Glutamatergic neuron (in vitro differentiated cells): ENCODE results near the gene ST8SIA2. TPM values are rescaled to one million over a fixed set of nuclear protein-coding genes. Genes with fewer than 3 reads are reported as not detected.
A peak's percentile ranks its signal among the peaks of the same experiment; 100 is the strongest.

Experiments used
- DNase-seq: peaks from one replicate; pipeline ENCODE4 v3.0.0; 2022
- H3K27ac Mint-ChIP-seq: one replicate; pipeline ENCODE4 v1.8.0; 2020; ENCODE audit warnings: mild to moderate bottlenecking, mixed read lengths, inconsistent platforms; ENCODE audit not compliant: unreplicated experiment
- H3K27me3 Mint-ChIP-seq: one replicate; pipeline ENCODE4 v1.8.0; 2020; ENCODE audit warnings: mild to moderate bottlenecking, moderate library complexity, mixed read lengths, inconsistent platforms; ENCODE audit not compliant: unreplicated experiment
- H3K36me3 Mint-ChIP-seq: one replicate; pipeline ENCODE4 v1.8.0; 2020; ENCODE audit warnings: mild to moderate bottlenecking, mixed read lengths, inconsistent platforms; ENCODE audit not compliant: unreplicated experiment
- H3K4me1 Mint-ChIP-seq: one replicate; pipeline ENCODE4 v1.8.0; 2020; ENCODE audit warnings: mild to moderate bottlenecking, low read depth, mixed read lengths, inconsistent platforms; ENCODE audit not compliant: unreplicated experiment
- H3K4me3 Mint-ChIP-seq: one replicate; pipeline ENCODE4 v1.8.0; 2020; ENCODE audit warnings: mild to moderate bottlenecking, mixed read lengths, inconsistent platforms; ENCODE audit not compliant: unreplicated experiment
- H3K9me3 Mint-ChIP-seq: one replicate; pipeline ENCODE4 v1.8.0; 2020; ENCODE audit warnings: mild to moderate bottlenecking, moderate library complexity, mixed read lengths, inconsistent platforms; ENCODE audit not compliant: unreplicated experiment
- CTCF ChIP-seq: fragments of 200-600 bp; sonication (generic); IDR thresholded peaks from one replicate; pipeline ENCODE4 v1.5.0; 2021; ENCODE audit not compliant: partially characterized antibody, unreplicated experiment
- total RNA-seq: library from RNA; stranded (reverse); fragmentation: NEBNext Ultra II Directional; extraction: Animal tissue kit (Norgen Biotek cat#: 25700); gene quantifications from one replicate; pipeline ENCODE4 v1.2.1, GENCODE V29; 2021; ENCODE audit not compliant: unreplicated experiment

The ST8SIA2 gene
- total RNA-seq, 1 donor from 2014 or later = 30.4 TPM

- no peak overlapping the region for H3K4me3 Mint-ChIP-seq
- H3K27me3 Mint-ChIP-seq = no peaks in the 10 kb centered on the region
- peaks cover under 1% of the 10 kb centered on the region for H3K36me3 Mint-ChIP-seq
- TF ChIP-seq CTCF = no peak
- no peaks in the 10 kb centered on the region for H3K9me3 Mint-ChIP-seq
- no peak for DNase-seq
- no peaks in the 10 kb centered on the region for H3K4me1 Mint-ChIP-seq
- no peak overlapping the region for H3K27ac Mint-ChIP-seq
Observed at GRCh38 chr15:92375057-92375456, 18.6 kb upstream of the ST8SIA2 start.

GRCh38 chr15:92376109-92376508 is 17.6 kb upstream of the ST8SIA2 start:
- H3K27me3 Mint-ChIP-seq = no peaks in the 10 kb centered on the region
- no peaks in the 10 kb centered on the region for H3K9me3 Mint-ChIP-seq
- H3K4me3 Mint-ChIP-seq = no peak overlapping the region
- H3K36me3 Mint-ChIP-seq = peaks cover 4% of the 10 kb centered on the region
- no peak for TF ChIP-seq CTCF
- H3K27ac Mint-ChIP-seq = no peak overlapping the region
- no peaks in the 10 kb centered on the region for H3K4me1 Mint-ChIP-seq
- DNase-seq = no peak

GRCh38 chr15:92377083-92377789 is 16.4 kb upstream of the ST8SIA2 start:
- Mint-ChIP-seq H3K27ac (no peak overlapping the region), H3K4me1 (no peaks in the 10 kb centered on the region), H3K9me3 (no peaks in the 10 kb centered on the region), H3K27me3 (no peaks in the 10 kb centered on the region), H3K36me3 (peaks cover 4% of the 10 kb centered on the region), H3K4me3 (no peak overlapping the region)
- no peak for TF ChIP-seq CTCF
- no peak for DNase-seq

DNA sequence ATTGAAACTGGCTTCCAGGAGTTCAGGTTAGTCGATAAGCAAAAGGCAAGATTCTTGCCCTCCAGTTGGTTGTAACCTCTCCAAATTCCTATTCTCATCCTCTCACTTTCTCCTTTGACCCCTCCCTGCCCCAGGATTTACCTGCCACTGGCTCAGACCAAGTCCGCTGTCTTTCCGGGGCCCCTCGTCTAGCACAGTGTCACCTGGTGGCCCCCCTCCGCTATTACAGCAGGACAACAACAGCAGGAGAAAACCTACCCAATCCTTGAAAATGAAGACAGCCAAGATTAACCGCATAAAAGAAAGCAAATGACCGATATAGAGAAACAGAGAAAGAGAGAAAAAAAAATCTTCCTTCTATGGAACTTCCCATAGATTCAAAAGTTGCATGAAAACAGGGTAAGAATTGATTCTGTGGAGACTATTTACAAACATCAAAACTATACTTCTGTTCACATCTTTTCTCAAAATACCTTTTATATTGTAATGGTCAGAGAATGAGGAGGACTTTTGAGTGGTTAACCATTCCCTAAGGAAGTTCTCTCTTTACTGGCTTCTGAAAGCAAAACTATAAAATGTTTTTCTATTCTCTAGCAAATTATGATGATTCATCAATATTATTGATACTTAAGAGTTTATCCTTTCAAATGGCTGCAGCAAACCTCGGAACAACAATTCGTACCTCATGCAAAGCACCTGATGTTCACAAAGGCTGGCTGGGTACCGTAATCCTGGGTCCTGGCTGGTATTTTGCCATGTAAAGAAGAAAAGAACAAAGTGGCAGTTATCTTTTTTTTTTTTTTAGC is 10.0 kb upstream of the ST8SIA2 start:
- H3K9me3 Mint-ChIP-seq = no peaks in the 10 kb centered on the region
- H3K27ac Mint-ChIP-seq = no peak overlapping the region
- peak; percentile 77 for DNase-seq
- H3K4me1 Mint-ChIP-seq = no peaks in the 10 kb centered on the region
- H3K27me3 Mint-ChIP-seq = peaks cover 2% of the 10 kb centered on the region
- peak; percentile 90 for TF ChIP-seq CTCF
- H3K36me3 Mint-ChIP-seq = peaks cover 4% of the 10 kb centered on the region
- H3K4me3 Mint-ChIP-seq = no peak overlapping the region

DNA sequence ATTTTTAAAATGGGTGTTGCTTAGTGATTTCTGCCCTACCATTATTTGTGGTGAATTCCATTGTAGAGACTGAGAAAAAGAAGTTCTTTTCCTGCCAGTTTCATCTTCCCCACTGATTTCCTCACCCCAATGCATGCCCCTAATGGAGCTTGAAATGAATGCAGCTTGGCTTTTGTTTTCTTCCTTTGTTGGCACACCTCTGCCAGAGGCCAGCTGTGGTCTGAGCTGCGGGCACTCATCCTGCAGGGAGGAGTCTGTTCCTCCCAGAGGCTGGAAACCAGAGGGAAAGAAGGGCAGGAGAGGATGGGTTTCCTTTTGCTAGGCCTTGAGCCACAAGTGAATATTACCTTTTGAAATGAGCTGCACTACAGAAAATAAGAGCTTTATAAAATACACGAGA is 9.3 kb upstream of the ST8SIA2 start:
- Mint-ChIP-seq H3K9me3 (no peaks in the 10 kb centered on the region), H3K4me1 (no peaks in the 10 kb centered on the region), H3K27me3 (peaks cover 2% of the 10 kb centered on the region), H3K36me3 (peaks cover 4% of the 10 kb centered on the region), H3K4me3 (no peak overlapping the region), H3K27ac (no peak overlapping the region)
- no peak for TF ChIP-seq CTCF
- no peak for DNase-seq
